Hematopoietic multipotent progenitor cell treated with erythropoietin and hydrocortisone succinate and interleukin-3 and kit ligand, for 6 days (in vitro differentiated cells): Measurements from ENCODE around the gene DCP1A.
"Not testable (repeated sequence)": the region's sequence is repeated elsewhere in the genome, so short reads cannot be mapped to it uniquely, and the experiment has no call there.

Experiments used
- DNase-seq: peaks from one replicate; pipeline ENCODE4 v3.0.0-alpha.2; 2015

The DCP1A gene

DNA sequence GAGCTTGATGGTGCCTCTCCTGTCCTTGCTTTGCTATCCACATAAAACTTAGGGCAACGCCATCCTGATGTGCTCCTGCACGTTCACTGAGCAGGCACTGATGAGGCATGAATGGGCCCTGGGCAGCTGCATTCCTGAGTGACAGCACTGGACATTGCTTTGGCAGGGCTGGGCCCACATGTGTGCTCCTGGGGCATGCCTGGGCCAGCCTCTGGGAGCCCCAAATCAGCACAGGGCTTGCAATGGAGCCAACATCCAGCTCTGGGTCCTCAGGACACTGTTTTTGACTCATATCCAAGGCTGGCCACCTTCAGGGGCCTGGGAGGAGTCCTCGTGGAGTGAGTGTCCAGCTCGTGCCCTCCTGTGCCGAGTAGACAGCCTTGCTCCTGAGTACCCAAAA is 85.6 kb downstream of the DCP1A start:
- no peak for DNase-seq

GRCh38 chr3:53260286-53260785 is 87.0 kb downstream of the DCP1A start:
- DNase-seq: no peak

DNA sequence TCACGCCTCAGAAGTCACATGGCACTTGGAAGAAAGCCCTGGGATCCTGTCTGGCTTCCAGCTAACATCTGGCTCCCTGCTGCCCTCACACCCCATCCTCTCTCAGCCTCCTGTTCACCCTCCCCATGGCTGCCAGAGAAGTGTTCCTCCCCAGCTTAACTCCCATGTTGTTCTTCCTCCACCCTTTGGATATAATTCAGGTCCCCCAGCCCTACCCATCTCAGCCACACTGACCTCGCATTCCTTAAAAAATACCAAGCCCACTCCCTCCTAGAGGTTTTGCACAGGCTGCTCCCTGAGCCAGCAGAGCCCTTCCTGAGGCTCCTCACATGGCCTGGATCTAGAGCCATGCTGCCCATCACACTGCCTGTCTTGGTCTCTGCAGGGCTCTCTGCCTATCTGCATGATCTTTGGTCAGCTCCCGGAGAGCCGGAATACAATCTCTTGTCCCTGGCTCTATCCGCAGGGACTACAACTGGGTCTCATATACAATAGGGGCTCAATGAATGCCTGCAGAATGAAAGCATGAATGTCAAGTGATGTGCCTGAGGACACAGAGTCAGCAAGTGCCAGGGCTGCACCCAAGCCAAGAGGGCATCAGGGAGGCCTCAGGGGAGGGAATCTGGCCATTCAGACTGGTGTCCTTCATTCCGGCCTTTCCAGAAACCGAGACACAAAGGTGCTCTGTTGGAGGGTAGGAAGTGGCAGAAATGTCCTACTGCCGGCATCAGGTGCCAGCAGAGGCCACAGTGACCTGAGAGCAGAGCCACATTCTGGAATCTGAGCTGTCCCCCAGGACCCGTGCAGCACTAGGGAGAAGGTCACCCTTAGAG is 87.7 kb downstream of the DCP1A start:
- DNase-seq: no peak

DNA sequence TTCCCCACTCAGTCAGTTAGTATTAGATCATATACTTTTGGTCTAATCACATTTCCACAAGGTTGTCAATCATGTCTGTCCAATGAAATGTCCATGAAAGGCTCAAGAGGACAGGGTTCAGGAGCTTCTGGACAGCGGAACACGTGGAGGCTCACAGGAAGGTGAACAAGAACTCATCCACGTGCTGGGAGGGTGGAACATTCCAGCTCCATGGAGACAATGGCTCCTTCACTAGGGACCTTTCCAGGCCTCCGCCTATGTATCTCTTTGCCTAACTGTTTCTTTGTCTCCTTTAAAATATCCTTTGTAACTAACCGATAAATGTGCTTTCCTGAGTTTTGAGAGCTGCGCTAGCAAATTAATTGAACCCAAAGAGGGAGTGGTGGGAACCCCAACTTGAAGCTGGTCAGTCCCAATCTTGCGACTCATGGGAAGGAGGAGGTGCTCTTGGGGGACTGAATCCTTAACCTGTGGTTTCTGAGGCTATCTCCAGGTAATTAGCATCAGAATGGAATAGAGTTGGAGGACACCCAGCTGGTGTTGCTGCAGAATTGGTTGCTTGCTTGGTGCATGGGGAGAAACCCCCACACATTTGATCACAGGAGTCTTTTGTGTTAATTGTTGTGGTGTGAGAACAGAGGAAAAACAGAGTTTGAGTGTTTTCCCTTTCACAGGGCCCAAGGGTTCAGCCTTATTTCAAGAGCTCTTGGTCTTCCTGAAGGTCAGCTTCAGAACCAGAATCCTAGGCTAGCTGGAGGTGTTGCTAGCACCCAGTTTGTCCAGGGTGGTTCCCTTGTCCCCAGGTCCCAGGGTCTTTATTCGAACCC is 88.5 kb downstream of the DCP1A start:
- DNase-seq: no peak

GRCh38 chr3:53257465-53257864 is 89.9 kb downstream of the DCP1A start:
- no peak for DNase-seq

DNA sequence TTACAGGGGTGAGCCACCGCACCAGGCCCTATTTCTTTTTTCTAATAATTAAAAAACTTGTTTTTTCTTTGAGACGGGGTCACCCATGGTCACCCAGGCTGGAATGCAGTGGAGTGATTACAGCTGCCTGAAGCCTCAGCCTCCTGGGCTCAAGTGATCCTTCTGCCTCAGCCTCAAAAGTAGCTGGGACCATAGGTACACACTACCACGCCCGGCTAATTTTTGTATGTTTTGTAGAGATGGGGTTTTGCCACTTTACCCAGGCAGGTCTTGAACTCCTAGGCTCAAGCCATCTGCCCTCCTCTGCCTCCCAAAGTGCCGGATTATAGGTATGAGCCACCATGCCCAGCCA is 90.7 kb downstream of the DCP1A start:
- DNase-seq: peak; percentile 13

- peak; percentile 96 for DNase-seq
These were observed 91.3 kb downstream of the DCP1A start, which contains the start of gene TKT for GRCh38 chr3:53255775-53256703. TSS of gene TKT (minus strand) at chr3:53256022. CDS start at chr3:53255942, 80 bp downstream.

DNA sequence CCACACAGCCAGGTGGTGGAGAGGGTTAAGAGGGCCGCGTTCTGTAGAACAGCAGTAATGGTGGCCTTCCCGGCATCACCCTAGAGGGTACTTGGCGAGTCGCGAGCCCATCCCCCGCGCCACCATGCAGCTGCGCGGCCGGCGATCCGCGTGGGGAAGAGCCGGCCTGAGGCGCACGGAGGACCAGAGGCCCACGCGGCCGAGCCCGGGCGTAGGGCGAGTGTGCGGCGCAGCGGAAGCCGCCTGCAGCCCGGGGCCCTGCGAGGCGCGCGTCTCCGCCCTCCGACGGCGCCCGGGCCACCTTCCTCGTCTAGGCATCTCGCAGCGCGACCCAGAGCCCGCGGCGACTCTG is 91.9 kb downstream of the DCP1A start:
- DNase-seq: no peak

GRCh38 chr3:53254509-53255422 is 92.6 kb downstream of the DCP1A start:
- DNase-seq: peak; percentile 84

DNA sequence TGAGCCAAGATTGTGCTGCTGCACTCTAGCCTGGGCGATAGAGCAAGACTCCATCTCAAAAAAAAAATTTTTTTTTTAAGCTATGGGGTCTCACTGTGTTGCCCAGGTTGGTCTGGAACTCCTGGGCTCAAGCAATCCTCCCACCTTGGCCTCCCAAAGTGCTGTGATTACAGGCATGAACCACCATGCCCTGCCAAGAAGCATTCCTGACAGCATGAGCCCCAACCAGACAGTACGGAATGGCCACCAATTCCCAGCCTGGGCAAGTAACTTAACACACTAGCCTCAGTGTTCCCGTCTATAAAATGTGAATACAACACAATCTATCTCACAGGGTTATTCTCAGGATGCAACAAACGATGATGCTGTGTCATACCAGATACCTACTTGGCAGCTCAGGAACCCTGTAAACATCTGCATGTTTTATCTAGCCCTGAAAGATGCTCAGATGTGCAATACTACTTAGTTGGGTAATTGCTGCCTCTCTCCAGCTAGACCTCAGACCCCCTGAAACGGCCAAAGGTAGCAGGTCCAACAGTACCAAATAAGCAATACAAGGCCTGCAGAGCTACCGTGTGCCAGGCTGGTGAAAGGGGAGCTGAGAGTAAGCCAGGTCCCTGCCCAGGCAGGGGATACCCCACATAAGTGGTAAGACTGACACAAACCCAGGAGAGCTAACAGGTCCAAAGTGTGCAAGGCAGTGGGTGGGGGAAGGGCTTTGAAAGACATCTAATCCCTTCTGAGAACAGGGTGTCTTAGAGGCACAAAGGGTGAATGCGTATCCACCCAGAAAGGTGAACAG is 93.4 kb downstream of the DCP1A start:
- DNase-seq: peak; percentile 59

DNA sequence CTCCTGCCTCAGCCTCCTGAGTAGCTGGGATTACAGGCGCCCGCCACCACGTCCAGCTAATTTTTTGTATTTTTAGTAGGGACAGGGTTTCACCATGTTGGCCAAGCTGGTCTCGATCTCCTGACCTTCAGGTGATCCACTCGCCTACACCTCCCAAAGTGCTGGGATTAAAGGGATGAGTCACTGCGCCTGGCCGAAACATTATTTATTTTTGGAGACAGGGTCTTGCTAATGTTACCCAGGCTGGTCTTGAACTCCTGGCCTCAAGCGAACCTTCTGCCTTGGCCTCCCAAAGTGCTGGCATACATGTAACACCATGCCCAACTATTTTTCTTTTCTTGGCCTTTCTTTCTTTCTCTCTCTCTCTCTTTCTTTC is 94.4 kb downstream of the DCP1A start:
- DNase-seq: not testable (repeated sequence)

DNA sequence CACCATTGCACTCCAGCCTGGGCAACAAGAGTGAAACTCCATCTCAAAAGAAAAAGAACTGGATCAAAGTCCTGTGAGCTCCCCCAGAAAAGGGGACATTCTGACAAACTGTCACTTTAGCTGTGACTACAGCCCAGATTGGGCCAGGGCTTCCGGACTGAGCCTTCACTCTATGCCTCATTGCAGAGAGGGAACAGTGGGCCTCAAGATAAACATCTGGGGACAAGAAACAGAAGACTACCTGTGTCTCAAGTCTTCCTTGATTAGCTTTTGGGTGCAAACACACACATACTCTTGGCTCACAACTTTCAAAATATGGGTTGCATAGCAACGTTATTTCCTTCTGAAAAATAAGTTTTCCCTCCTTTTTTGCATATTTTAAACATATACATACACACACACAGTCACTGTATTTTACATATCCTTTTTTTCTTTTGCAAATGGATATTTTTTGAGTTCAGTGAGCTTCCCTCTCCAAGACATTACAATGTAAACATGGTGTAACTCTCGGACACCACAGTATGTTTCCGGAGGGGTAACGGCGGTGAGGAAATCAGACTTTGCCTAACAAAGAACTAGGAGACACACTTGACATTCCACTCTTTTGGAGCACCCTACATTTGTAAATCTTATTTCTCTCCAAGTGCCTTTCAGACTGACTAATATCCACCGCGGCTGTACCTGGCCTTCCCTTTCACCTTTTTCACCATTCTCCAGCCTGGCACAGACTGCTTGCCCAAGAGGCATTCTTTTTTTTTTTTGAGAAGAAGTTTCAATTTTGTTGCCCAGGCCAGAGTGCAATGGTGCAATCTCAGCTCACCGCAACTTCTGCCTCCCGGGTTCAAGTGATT is 95.0 kb downstream of the DCP1A start:
- DNase-seq: peak; percentile 70

DNA sequence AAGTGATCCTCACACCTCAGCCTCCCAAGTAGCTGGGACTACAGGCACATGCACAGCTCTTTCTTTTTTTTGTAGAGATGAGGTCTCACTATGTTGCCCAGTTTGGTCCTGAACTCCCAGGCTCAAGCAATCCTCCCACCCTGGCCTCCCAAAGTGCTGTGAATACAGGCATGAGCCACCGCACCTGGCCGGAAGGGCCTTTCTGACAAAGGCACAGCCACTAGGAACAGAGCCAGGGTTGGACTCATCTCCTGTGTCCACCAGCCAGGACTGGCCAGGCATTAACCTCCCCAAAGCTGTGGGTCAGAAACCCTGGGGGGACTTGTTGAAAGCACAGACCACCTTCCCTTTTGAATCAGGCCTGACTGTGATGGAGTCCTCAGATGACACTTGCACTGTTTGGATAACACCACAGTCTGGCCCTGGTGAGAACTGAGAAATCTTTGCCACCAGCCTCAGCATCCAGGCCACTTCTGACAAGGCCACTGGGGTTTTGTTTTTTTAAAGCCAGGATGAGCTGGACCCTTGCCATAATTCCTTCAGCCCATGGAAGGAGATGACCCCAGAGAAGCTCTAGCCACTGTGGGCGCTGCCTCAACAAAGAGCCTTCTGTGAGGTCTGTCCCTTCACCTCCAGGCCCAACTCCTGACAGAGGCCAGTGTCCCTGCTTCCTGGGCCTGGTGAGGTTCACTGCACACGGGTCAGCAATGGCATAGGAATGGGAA is 96.3 kb downstream of the DCP1A start:
- no peak for DNase-seq

DNA sequence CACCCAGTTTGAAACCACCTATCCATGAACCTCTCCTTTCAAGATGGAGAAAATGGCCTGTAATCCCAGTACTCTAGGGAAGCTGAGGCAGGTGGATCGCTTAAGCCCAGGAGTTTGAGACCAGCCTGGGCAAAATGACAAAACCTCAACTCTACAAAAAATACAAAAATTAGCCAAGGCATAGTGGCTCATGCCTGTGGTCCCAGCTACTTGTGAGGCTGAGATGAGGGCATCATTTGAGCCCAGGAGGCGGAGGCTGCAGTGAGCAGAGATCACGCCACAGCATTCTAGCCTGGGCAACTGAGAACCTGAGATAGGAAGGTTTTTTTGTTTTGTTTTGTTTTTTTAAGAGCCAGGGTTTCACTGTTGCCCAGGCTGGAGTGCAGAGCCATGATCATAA is 96.9 kb downstream of the DCP1A start:
- DNase-seq: peak; percentile 41

GRCh38 chr3:53248161-53248560 is 99.2 kb downstream of the DCP1A start:
- no peak for DNase-seq

- DNase-seq: no peak
These were observed 99.7 kb downstream of the DCP1A start for GRCh38 chr3:53247619-53248018.

- peak; percentile 93 for DNase-seq
These were observed 103.1 kb downstream of the DCP1A start for GRCh38 chr3:53244271-53244670.

GRCh38 chr3:53243785-53244184 is 103.6 kb downstream of the DCP1A start:
- DNase-seq: no peak

DNA sequence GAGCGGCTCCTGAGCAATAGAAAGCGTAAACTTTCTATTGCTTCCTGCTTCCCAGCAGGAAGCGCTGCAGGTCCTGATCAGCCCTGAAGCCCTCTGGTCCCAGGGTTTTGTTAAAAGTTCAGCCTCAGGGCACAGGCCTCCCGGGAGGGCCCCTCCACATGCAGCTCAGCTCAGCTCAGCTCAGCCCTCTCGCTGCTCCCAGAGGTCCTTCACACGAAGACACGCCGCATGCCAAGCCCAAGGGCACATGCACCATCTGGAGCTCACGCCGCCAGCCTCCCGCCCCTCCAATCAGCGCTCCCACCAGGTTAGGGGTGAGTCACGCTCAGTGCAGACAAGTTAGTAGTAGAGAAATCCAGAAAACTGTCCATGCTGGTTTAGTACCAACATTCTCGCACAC is 104.2 kb downstream of the DCP1A start:
- DNase-seq: no peak
